Testis (tissue), 2 donors: ENCODE data around the gene FGF19.

Experiments
- POLR2A ChIP-seq: fragments of 450-650 bp; IDR thresholded peaks from one replicate; pipeline ENCODE4 v1.6.1; 2017; ENCODE audit warnings: antibody characterized with exemption, mild to moderate bottlenecking, moderate library complexity
- TF ChIP-seq, protein P1 (sequence below), 3 experiments: fragments of 450-650 bp in 2 of 3; fragments of 200-600 bp in 1 of 3; sonication (generic) in 1 of 3; IDR thresholded peaks; one replicate each; pipeline ENCODE4 v1.5.1; 2016 to 2019; ENCODE audit warnings: antibody characterized with exemption in 3 of 3, mild to moderate bottlenecking in 2 of 3, moderate library complexity in 1 of 3

DNA sequence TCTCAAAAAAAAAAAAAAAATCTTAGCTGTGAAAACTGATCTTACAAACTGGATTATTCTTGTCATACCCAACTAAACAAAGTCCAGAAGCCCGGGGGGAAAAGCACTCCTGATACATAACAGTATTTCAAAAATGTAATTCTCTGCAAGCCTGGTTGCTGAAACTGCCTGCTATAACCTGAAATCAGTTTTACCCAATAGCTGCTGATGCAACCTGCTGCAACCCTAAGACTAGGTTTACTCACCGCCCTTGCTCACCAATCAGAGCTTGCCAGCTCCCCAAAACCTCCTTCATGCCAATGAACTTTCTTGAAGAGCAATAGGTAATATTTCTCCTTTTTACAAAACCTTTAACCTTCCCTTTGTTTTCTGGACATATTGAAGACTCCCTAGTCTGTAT is 12.4 kb downstream of the FGF19 start:
- TF ChIP-seq, protein P1, sequence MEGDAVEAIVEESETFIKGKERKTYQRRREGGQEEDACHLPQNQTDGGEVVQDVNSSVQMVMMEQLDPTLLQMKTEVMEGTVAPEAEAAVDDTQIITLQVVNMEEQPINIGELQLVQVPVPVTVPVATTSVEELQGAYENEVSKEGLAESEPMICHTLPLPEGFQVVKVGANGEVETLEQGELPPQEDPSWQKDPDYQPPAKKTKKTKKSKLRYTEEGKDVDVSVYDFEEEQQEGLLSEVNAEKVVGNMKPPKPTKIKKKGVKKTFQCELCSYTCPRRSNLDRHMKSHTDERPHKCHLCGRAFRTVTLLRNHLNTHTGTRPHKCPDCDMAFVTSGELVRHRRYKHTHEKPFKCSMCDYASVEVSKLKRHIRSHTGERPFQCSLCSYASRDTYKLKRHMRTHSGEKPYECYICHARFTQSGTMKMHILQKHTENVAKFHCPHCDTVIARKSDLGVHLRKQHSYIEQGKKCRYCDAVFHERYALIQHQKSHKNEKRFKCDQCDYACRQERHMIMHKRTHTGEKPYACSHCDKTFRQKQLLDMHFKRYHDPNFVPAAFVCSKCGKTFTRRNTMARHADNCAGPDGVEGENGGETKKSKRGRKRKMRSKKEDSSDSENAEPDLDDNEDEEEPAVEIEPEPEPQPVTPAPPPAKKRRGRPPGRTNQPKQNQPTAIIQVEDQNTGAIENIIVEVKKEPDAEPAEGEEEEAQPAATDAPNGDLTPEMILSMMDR (IDR thresholded peaks at IDR 0.05), result no peak
- TF ChIP-seq POLR2A, result no peak
